GM12878 (cell line): ENCODE results near the gene PROX2. TPM values are rescaled to one million over a fixed set of nuclear protein-coding genes. Genes with fewer than 3 reads are reported as not detected.

Source experiments
- ATAC-seq: fragments of 200-7000 bp; cut with Tn5 transposase; 3 replicates; pipeline ENCODE4 v1.9.1; 2020; ENCODE audit warnings: mild to moderate bottlenecking, moderate library complexity
- BruUV-seq: library from RNA; stranded (reverse); fragments of 400-500 nt; replicated peaks from 2 replicates; lab custom pipeline; 2021; lab: Mats Ljungman, UMichigan
- CTCF ChIA-PET: fragments of 300-600 bp; sonication (Branson Sonifier 250); formaldehyde crosslinking; extraction: SDS; loops from one replicate; lab custom pipeline; 2021; ENCODE audit warnings: inconsistent platforms; lab: Yijun Ruan, JAX
- POLR2A ChIA-PET: fragments of 350-600 bp; formaldehyde crosslinking; extraction: SDS; loops from one replicate; lab custom pipeline; 2021; ENCODE audit warnings: inconsistent platforms; lab: Charles Lee
- RAD21 ChIA-PET: fragments of 300-600 bp; sonication (Branson Sonifier 250); formaldehyde crosslinking; loops from one replicate; lab custom pipeline; 2023; ENCODE audit warnings: antibody characterized with exemption; ENCODE audit not compliant: unreplicated experiment; lab: Charles Lee
- SMC1A ChIA-PET: fragments of 300-600 bp; sonication (Branson Sonifier 250); formaldehyde crosslinking; loops from one replicate; lab custom pipeline; 2023; ENCODE audit not compliant: unreplicated experiment, uncharacterized antibody; lab: Charles Lee
- DNase-seq: peaks from one replicate; pipeline ENCODE4 v3.0.0-alpha.2; 2011; ENCODE audit warnings: low read depth, low spot score
- FAIRE-seq: peaks from 3 replicates; lab custom pipeline; 2011; peaks lifted over from hg19 to GRCh38; lab: Jason Lieb, UNC
- H2AFZ ChIP-seq: 2 replicates; pipeline ENCODE4 v1.6.0; 2011; ENCODE audit warnings: low read depth, low read length, control low read depth; ENCODE audit not compliant: control insufficient read depth
- H3K27ac ChIP-seq: 2 replicates; pipeline ENCODE4 v1.5.1; 2011; ENCODE audit warnings: control low read depth; ENCODE audit not compliant: control insufficient read depth, insufficient read depth
- H3K27me3 ChIP-seq, 2 experiments: replicated peaks in 1 of 2; 2 replicates each; pipeline versions ENCODE4 v1.6.0 to v1.6.1; 2011; ENCODE audit warnings: low read length in 1 of 2; ENCODE audit not compliant: control insufficient read depth in 2 of 2, insufficient read depth in 2 of 2
- H3K36me3 ChIP-seq, 2 experiments: 2 replicates each; pipeline ENCODE4 v1.5.1; 2011; ENCODE audit warnings: low read length in 1 of 2; ENCODE audit not compliant: control insufficient read depth in 2 of 2, insufficient read depth in 2 of 2
- H3K4me1 ChIP-seq: 2 replicates; pipeline ENCODE4 v1.6.1; 2011; ENCODE audit warnings: mild to moderate bottlenecking, low read length, moderate library complexity, mixed read lengths; ENCODE audit not compliant: control insufficient read depth, insufficient read depth
- H3K4me2 ChIP-seq: 2 replicates; pipeline ENCODE4 v1.6.0; 2011; ENCODE audit warnings: control low read depth; ENCODE audit not compliant: control insufficient read depth, insufficient read depth
- H3K4me3 ChIP-seq: fragments of 200-600 bp; sonication (generic); 2 replicates; pipeline ENCODE4 v1.5.1; 2016
- H3K79me2 ChIP-seq: 2 replicates; pipeline ENCODE4 v1.6.0; 2011; ENCODE audit warnings: low read length; ENCODE audit not compliant: control insufficient read depth, insufficient read depth
- H3K9ac ChIP-seq: 2 replicates; pipeline ENCODE4 v1.8.0; 2011; ENCODE audit warnings: low read length, control low read depth, mixed read lengths; ENCODE audit not compliant: control insufficient read depth, insufficient read depth
- H3K9me3 ChIP-seq: replicated peaks from 3 replicates; pipeline ENCODE4 v1.5.1; 2011; ENCODE audit warnings: mild to moderate bottlenecking, low read length; ENCODE audit not compliant: control insufficient read depth, insufficient read depth
- H4K20me1 ChIP-seq: 2 replicates; pipeline ENCODE4 v1.6.0; 2011; ENCODE audit not compliant: control insufficient read depth, insufficient read depth
- E2F4 ChIP-seq: IDR thresholded peaks from 2 replicates; pipeline ENCODE4 v1.6.1; 2012; ENCODE audit warnings: low read depth, low read length, improper control_type of control experiment
- GATAD2B ChIP-seq: fragments of 450-650 bp; conservative IDR thresholded peaks from 2 replicates; pipeline ENCODE4 v1.6.1; 2017; ENCODE audit warnings: low read depth, mild to moderate bottlenecking, moderate library complexity
- IKZF1 ChIP-seq: fragments of 450-650 bp; conservative IDR thresholded peaks from 2 replicates; pipeline ENCODE4 v1.6.1; 2017; ENCODE audit warnings: antibody characterized with exemption, mild to moderate bottlenecking
- IKZF2 ChIP-seq, 2 experiments: fragments of 450-650 bp; IDR thresholded peaks; 2 replicates each; pipeline ENCODE4 v1.6.1; 2017; ENCODE audit warnings: mild to moderate bottlenecking in 2 of 2, moderate library complexity in 2 of 2
- IRF3 ChIP-seq: fragments of 450-650 bp; IDR thresholded peaks from 2 replicates; pipeline ENCODE4 v1.6.1; 2014; ENCODE audit warnings: mild to moderate bottlenecking
- MEF2B ChIP-seq: fragments of 450-650 bp; IDR thresholded peaks from 2 replicates; pipeline ENCODE4 v1.6.1; 2018; ENCODE audit warnings: mild to moderate bottlenecking, moderate library complexity; ENCODE audit not compliant: partially characterized antibody, poor library complexity, severe bottlenecking
- MLLT1 ChIP-seq: fragments of 450-650 bp; IDR thresholded peaks from 2 replicates; pipeline ENCODE4 v1.6.1; 2016; ENCODE audit warnings: mild to moderate bottlenecking
- NR2F1 ChIP-seq: fragments of 450-650 bp; conservative IDR thresholded peaks from 2 replicates; pipeline ENCODE4 v1.6.1; 2017; ENCODE audit warnings: mild to moderate bottlenecking
- PML ChIP-seq: IDR thresholded peaks from 2 replicates; pipeline ENCODE4 v1.6.1; 2012; ENCODE audit warnings: low read length, inconsistent platforms
- RELA ChIP-seq: fragments of 450-650 bp; IDR thresholded peaks from 2 replicates; pipeline ENCODE4 v1.8.0; 2014; ENCODE audit warnings: borderline replicate concordance; ENCODE audit not compliant: partially characterized antibody
- SRF ChIP-seq, 2 experiments: IDR thresholded peaks; 2 replicates each; pipeline ENCODE4 v1.6.1; 2011; ENCODE audit warnings: low read depth in 2 of 2, low read length in 2 of 2, mild to moderate bottlenecking in 1 of 2, moderate library complexity in 1 of 2
- USF2 ChIP-seq: IDR thresholded peaks from 2 replicates; pipeline ENCODE4 v1.6.1; 2011; ENCODE audit warnings: low read depth, low read length, improper control_type of control experiment, borderline replicate concordance
- ZNF217 ChIP-seq: fragments of 450-650 bp; IDR thresholded peaks from 2 replicates; pipeline ENCODE4 v1.6.1; 2017; ENCODE audit warnings: antibody characterized with exemption, mild to moderate bottlenecking
- WGBS: methylation state at CpG from one replicate; pipeline ENCODE4 v1.1.6; 2016; ENCODE audit warnings: low lambda C conversion rate; ENCODE audit not compliant: insufficient replicate concordance, insufficient coverage; ENCODE audit errors: missing lambda C conversion rate; 5-methylcytosine and 5-hydroxymethylcytosine counted together
- in situ Hi-C: fragments of 300-500 bp; cut with MboI; formaldehyde crosslinking; loops from 9 replicates; pipeline ENCODE4 v1.14.3; 2018; ENCODE audit warnings: mixed read lengths
- intact Hi-C: fragments of 100-400 bp; cut with micrococcal nuclease; formaldehyde crosslinking; loops from one replicate; pipeline ENCODE4 v1.14.2; 2022; ENCODE audit not compliant: unreplicated experiment
- polyA plus RNA-seq, 11 experiments: library from polyadenylated mRNA; depleted of rRNA in 4 of 11; unstranded in 6 of 11; stranded (reverse) in 5 of 11; fragments of >200 nt; fragmentation: Nextera tagmentation in 4 of 11; fragmentation: Illumina TruSeq in 1 of 11; extraction: Ambion mirVana in 4 of 11; extraction: Trizol in 1 of 11; gene quantifications; 1 replicate in 1 of 11; 2 replicates in 10 of 11; pipeline versions ENCODE4 v1.2.1 to v1.2.3, GENCODE V29; 2011 to 2016; ENCODE audit warnings: inconsistent platforms in 2 of 11, missing spikeins in 2 of 11, low read depth in 1 of 11
- total RNA-seq, 4 experiments: library from RNA; depleted of rRNA in 3 of 4; stranded (reverse); fragments of >200 nt in 3 of 4; fragmentation: Illumina TruSeq in 1 of 4; extraction: Trizol in 1 of 4; gene quantifications; 2 replicates each; pipeline versions ENCODE4 v1.2.1 to v1.2.3, GENCODE V29; 2013 to 2021

PROX2 gene
- total and polyA plus RNA-seq, 10 of the 15 experiments (the other 5 are each of a cell fraction or from before 2014, with no cell fraction given) = 0.04 to 0.42 (median 0.19) TPM

GRCh38 chr14:74898694-74899093 lies 22.7 kb upstream of the PROX2 start:
- no peak for ATAC-seq
- ChIA-PET SMC1A (no interaction called here), CTCF (interaction anchor here (0.6 to 26.0 kb wide), 2 partner anchors 40 to 136 kb away, joined by 3 to 552 read pairs; no protein-coding TSS in a partner anchor), POLR2A (no interaction called here), RAD21 (no interaction called here)
- Histone ChIP-seq H2AFZ (no peak overlapping the region), H4K20me1 (no peaks in the 10 kb centered on the region), H3K79me2 (no peaks in the 10 kb centered on the region), H3K4me2 (no peak overlapping the region), H3K4me3 (no peak overlapping the region), H3K9ac (no peak overlapping the region), H3K9me3 (no peaks in the 10 kb centered on the region), H3K36me3 (peaks cover 37 to 60% of the 10 kb centered on the region in 2 experiments), H3K27me3 (no peaks in the 10 kb centered on the region), H3K4me1 (peaks cover 17% of the 10 kb centered on the region), H3K27ac (no peak overlapping the region)
- TF ChIP-seq MLLT1 = no peak
- DNase-seq = no peak
- WGBS = 98% methylated on average over 5 of the region's 5 CpGs
- BruUV-seq = no TSS peak
- in situ Hi-C loops (no loop called here), intact Hi-C loops (no loop called here)
- no peak for FAIRE-seq

GRCh38 chr14:74898083-74898482 lies 22.1 kb upstream of the PROX2 start:
- ChIA-PET CTCF (interaction anchor here (0.8 to 26.0 kb wide), 4 partner anchors 8 to 190 kb away, joined by 3 to 552 read pairs (median 36); no protein-coding TSS in a partner anchor), RAD21 (interaction anchor here (0.6 to 1.1 kb wide), 2 partner anchors 10 to 527 kb away, joined by 3 to 4 read pairs; no protein-coding TSS in a partner anchor), POLR2A (interaction anchor here (0.6 to 0.7 kb wide), 4 partner anchors 16 to 553 kb away, joined by 3 to 7 read pairs (median 4); no protein-coding TSS in a partner anchor), SMC1A (interaction anchor here (0.7 to 1.0 kb wide), 2 partner anchors 20 to 38 kb away, joined by 3 to 4 read pairs; no protein-coding TSS in a partner anchor)
- H3K4me2 ChIP-seq = no peak overlapping the region
- H3K27me3 ChIP-seq = no peaks in the 10 kb centered on the region
- peaks cover 21% of the 10 kb centered on the region for H3K4me1 ChIP-seq
- H4K20me1 ChIP-seq = no peaks in the 10 kb centered on the region
- H2AFZ ChIP-seq = no peak overlapping the region
- DNase-seq = no peak
- peaks cover 39 to 60% of the 10 kb centered on the region in 2 experiments for H3K36me3 ChIP-seq
- no peaks in the 10 kb centered on the region for H3K9me3 ChIP-seq
- H3K27ac ChIP-seq = no peak overlapping the region
- intact Hi-C loops = no loop called here
- H3K4me3 ChIP-seq = no peak overlapping the region
- in situ Hi-C loops = no loop called here
- H3K9ac ChIP-seq = no peak overlapping the region
- FAIRE-seq = no peak
- WGBS = 69% methylated on average over 2 of the region's 2 CpGs
- BruUV-seq = no TSS peak
- H3K79me2 ChIP-seq = no peaks in the 10 kb centered on the region
- no peak for ATAC-seq
- TF ChIP-seq ZNF217 = no peak
- TF ChIP-seq E2F4 = no peak
- no peak for TF ChIP-seq IRF3
- no peak for TF ChIP-seq USF2
- TF ChIP-seq IKZF2 (IDR thresholded peaks at IDR 0.05) = no peak
- TF ChIP-seq GATAD2B = no peak
- no peak for TF ChIP-seq SRF (IDR thresholded peaks at IDR 0.05; ENCODE audit: low read depth in 2 of 2, low read length in 2 of 2)
- TF ChIP-seq IKZF1 = no peak
- TF ChIP-seq MEF2B = no peak
- TF ChIP-seq RELA = no peak
- no peak for TF ChIP-seq PML
- no peak for TF ChIP-seq NR2F1
